ENCODE measurements around the gene FLII.

Gene FLII

GRCh38 chr17:18245038-18245776 lies 13.3 kb downstream of the FLII start:
- DNase-seq (ENCODE audit: low spot score): no peak

- DNase-seq (ENCODE audit: low spot score): no peak
These were observed 17.2 kb downstream of the FLII start for GRCh38 chr17:18241229-18241871.

GRCh38 chr17:18240449-18240848 lies 18.1 kb downstream of the FLII start:
- DNase-seq (ENCODE audit: low spot score): no peak

GRCh38 chr17:18238299-18238698 lies 20.2 kb downstream of the FLII start:
- DNase-seq (ENCODE audit: low spot score): no peak

- DNase-seq (ENCODE audit: low spot score): no peak
These were observed 21.1 kb downstream of the FLII start for GRCh38 chr17:18237461-18237860.

DNA sequence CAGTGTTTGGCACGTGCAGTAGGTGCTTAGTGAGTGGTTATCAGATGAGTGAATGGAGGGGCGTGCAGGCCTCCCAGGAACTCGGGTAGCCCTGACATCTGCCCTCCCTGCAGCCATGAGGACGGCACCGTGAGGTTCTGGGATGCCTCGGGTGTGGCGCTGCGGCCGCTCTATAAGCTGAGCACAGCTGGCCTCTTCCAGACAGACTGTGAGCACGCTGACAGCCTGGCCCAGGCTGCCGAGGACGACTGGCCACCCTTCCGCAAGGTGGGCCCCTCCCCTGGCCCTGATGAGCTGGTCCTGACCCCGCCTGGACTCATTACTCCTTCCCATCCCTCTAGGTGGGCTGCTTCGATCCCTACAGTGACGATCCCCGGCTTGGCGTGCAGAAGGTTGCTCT lies 22.0 kb downstream of the FLII start:
- no peak for DNase-seq (ENCODE audit: low spot score)

GRCh38 chr17:18235743-18236256 lies 22.7 kb downstream of the FLII start:
- DNase-seq (ENCODE audit: low spot score): no peak

DNA sequence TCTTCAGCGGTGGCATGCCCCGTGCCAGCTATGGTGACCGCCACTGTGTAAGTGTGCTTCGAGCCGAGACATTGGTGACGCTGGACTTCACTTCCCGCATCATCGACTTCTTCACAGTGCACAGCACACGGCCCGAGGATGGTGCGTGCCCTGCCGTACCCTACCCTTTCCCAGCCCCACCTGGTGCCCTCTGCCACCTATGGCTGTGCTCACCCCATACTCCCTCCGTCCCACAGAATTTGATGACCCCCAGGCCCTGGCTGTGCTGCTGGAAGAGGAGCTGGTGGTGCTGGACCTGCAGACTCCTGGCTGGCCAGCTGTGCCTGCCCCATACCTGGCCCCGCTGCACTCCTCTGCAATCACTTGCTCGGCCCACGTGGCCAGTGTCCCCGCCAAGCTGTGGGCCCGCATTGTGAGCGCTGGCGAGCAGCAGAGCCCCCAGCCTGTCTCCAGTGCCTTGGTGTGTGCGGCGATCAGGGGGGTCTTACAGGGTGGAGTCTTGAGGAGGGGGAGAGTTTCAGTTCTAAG lies 23.6 kb downstream of the FLII start:
- no peak for DNase-seq (ENCODE audit: low spot score)

- DNase-seq (ENCODE audit: low spot score): no peak
These were observed 24.6 kb downstream of the FLII start for GRCh38 chr17:18233803-18234518.

DNA sequence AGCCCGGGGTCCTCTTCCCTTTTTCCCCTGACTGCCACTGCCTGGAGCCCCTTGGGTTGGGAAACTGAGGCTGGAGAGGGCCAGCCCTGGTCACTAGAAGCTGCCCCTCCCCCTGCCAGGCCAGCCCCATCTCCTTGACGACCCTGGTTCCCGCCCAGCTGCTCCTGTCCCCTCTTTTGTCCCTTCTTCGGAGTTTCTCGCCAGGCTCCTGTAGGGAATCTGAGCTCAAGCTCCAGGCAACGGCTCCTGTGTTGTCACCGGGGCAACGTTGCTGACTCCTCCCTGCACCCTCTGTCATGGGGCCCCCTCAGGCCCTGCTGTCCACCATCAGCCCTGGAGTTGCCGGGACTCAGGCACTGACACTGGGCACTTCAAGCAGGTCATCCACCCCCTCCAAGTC lies 27.4 kb downstream of the FLII start:
- peak; percentile 43 for DNase-seq (ENCODE audit: low spot score)

GRCh38 chr17:18230288-18231141 lies 28.0 kb downstream of the FLII start:
- peak; percentile 94 for DNase-seq (ENCODE audit: low spot score)

- DNase-seq (ENCODE audit: low spot score): no peak
These were observed 28.8 kb downstream of the FLII start for GRCh38 chr17:18229771-18230170.

- DNase-seq (ENCODE audit: low spot score): no peak
These were observed 29.3 kb downstream of the FLII start for GRCh38 chr17:18229254-18229653.

DNA sequence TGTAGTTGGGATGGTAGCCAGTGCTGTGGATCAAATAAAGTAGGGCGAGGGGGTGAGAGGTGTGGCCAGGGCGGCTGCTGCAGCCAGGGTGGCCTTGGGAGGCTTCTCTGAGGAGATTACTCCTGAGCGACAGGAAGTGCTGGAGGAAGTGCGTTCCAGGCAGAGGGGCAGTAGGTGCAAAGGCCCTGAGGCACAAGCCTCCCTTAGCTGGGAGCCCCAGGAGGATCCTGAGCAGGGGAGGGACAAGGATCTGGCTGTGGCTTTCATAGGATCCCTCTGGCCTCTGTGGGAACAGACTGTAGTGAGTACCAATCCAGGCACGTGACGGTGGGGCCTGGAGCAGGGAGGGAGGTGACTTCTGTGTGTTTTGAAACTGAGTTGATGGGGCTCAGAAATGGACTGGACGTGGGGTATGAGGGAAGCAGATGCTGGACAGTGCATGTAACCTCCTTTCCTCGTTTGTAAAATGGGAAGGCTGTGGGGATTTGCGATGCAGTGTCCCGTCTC lies 30.3 kb downstream of the FLII start:
- DNase-seq (ENCODE audit: low spot score): peak; percentile 47

DNA sequence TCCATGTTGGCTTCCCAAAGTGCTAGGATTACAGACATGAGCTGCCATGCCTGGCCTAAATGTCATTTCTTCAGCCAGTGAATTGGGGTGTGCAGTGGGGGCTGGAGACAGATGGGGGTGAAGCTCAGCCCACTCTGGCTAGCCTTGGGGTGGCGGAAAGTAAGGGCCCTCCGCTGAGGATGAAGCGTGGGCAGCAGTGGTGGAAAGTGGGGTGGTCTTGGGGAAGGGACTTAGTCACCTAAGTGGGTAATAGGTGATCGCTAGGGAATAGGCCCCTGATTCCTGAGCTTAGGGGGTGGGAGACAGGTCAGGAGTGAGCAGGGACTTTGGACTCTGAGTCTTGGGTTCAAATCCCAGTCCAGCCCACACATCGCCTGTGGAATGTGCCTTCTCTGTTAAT lies 30.9 kb downstream of the FLII start:
- DNase-seq (ENCODE audit: low spot score): no peak

GRCh38 chr17:18226284-18226945 lies 32.1 kb downstream of the FLII start:
- no peak for DNase-seq (ENCODE audit: low spot score)

DNA sequence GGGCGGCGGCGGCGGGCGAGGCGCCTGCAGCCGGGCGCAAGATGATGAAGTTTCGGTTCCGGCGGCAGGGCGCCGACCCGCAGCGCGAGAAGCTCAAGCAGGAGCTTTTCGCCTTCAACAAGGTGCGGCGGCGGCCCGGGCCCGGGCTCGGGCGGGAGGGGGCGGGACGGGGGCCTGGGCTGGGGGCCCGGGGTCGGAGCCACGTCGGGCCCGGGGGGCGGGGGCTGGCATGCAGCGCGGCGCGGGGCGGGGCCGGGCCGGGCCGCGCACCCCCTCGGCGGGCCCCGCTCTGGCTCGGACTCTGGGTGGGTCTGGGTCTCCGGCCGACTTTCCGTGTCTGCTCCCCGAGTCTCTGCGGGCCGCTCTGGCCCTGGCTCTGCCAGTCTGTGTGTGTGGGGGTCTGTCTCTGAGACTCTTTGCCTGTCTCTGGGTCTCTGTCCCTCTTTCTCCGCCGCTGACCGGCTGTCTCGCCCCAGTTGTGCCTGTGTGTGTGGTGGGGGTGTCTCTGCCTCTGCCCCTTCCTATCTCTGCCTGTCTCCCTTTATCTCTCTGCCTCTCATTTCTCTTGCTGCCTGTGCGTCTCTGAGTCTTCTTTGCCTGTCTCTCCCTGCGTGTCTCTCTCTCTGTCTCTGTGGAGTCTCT lies 32.8 kb downstream of the FLII start:
- DNase-seq (ENCODE audit: low spot score): no peak

GRCh38 chr17:18225121-18225641 lies 33.4 kb downstream of the FLII start, which contains the start of gene LLGL1:
Gene LLGL1 (plus strand): TSS chr17:18225635. CDS start chr17:18225683, 48 bp downstream.
- DNase-seq (ENCODE audit: low spot score): peak; percentile 95

DNA sequence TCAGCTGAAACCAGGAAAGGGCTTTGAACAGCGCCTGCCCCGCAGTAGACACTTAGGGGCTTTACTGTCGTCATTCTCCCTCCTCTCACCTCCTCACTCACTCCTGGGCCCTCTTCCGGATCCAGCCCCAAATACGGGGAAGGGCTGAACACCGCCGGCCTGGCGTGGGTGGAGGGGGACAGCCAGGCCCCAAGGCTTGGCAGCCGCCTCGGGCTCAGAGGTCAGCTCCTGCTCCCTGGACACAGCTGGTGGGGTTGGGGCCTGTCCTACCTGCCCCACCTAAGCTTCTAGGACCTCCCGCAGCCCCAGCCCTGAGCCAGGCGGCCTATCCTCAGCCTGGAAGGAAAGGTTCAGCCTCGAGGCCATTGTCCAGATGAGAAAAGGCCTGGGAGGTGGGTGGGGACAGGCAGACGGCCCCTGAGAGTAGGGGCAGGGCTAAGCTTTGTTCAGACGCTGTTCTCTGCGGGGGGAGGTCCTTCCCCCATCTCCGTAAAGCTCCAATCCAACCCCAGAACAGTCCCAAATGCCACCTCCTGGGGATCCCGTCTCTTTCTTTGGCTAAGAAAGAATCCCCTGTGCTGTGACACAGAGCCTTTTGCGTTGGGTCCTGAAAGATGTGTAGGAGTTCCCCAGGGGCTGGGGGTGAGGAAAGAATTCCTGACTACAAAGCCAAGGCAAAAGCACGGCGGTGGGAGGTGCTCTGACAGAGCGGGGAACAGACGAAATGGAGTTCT lies 34.0 kb downstream of the FLII start:
- DNase-seq (ENCODE audit: low spot score): no peak
